ENCODE measurements around the gene UNC119B. TPM values are rescaled to one million over a fixed set of nuclear protein-coding genes. Genes with fewer than 3 reads are reported as not detected.

Gene UNC119B
- total RNA-seq, 1 experiment from 2014 or later: 51.5 TPM

DNA sequence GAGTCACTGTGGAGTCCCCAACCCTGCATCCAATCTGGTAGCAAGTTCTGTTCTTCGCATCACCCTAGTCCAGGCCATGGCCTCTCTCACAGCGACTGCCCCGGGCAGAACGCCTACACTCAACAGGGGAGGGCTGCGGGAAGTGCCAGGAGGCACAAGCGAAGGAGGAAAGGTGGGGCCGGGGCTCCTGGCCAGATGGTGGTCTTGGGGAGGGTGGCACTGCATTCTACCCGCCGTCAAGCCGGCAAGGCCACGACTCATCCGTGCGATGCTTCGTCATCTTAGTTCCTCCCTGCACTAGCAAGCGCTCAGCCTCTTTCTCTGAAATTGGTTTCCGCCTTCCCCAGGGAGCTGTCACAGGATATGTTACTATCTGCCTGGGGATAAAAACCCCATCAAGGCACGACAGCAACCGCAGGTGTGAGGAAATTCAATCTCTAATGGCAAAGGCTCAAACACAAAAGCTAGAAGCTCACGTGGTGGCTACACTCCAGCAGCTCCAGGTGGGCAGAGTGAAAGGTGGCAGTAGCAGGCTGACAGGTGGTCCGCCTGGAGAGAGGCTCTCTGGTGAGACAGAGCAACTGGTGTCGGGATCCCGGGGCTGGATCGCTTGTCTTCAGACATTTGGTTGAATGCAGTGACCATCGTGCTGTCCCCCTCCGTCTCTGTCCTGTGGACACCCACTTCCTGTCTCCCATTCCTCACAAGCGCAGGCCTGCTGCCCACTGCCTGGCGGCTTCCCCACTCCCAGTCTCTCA, 49.5 kb downstream of the UNC119B start:
- H3K4me1 Mint-ChIP-seq: peaks cover 19 to 20% of the 10 kb centered on the region in 2 experiments
- peaks cover 4 to 5% of the 10 kb centered on the region in 2 experiments; a peak in 3 of 5 replicates for H3K9me3 Mint-ChIP-seq
- H2BK20ac ChIP-seq (ENCODE audit: low read depth, low read length, poor library complexity, severe bottlenecking): no peak overlapping the region
- H4K8ac ChIP-seq (replicated peaks; ENCODE audit: insufficient read length, low read depth, low read length): no peak overlapping the region
- H3K9me3 ChIP-seq (ENCODE audit: control insufficient read depth, low read depth, low read length): no peaks in the 10 kb centered on the region
- H3K9ac ChIP-seq (ENCODE audit: extremely low read depth, insufficient read length, low read length): no peak overlapping the region
- H3K4me3 Mint-ChIP-seq: peak overlapping the region in 1 of 2 experiments; percentile 27; a peak in 1 of 5 replicates
- no peaks in the 10 kb centered on the region for H3K23me2 ChIP-seq (ENCODE audit: insufficient read length, low read depth, low read length, poor library complexity, severe bottlenecking)
- no peaks in the 10 kb centered on the region for H4K20me1 ChIP-seq (ENCODE audit: control insufficient read depth, insufficient read depth, insufficient read length)
- no peaks in the 10 kb centered on the region for H3K79me1 ChIP-seq (ENCODE audit: insufficient read depth, low read depth, low read length, poor library complexity, severe bottlenecking)
- peaks cover 2% of the 10 kb centered on the region; the same call in 1 of the 2 replicates for H3K4me1 ChIP-seq (ENCODE audit: insufficient read depth, low read length)
- no peak overlapping the region for H3K4me2 ChIP-seq (ENCODE audit: insufficient read depth, insufficient read length, low read length)
- H3K27me3 ChIP-seq (ENCODE audit: insufficient read depth, low read length): no peaks in the 10 kb centered on the region
- H2BK12ac ChIP-seq (ENCODE audit: insufficient read length, low read depth, low read length): no peak overlapping the region
- H3K79me2 ChIP-seq (ENCODE audit: insufficient read depth, low read length): no peaks in the 10 kb centered on the region
- H2AFZ ChIP-seq (ENCODE audit: low read length): no peak overlapping the region
- DNase-seq: no peak
- H3K56ac ChIP-seq (ENCODE audit: insufficient read length, low read depth, low read length): no peak overlapping the region
- no peak overlapping the region for H3K4ac ChIP-seq (ENCODE audit: low read depth, low read length)
- H3K14ac ChIP-seq (ENCODE audit: insufficient read depth, low read length): peak overlapping the region; percentile 63; the same call in 1 of the 2 replicates
- H3K27ac ChIP-seq (ENCODE audit: insufficient read length, low read depth, low read length): no peak overlapping the region
- H4K91ac ChIP-seq (ENCODE audit: insufficient read length, low read depth, low read length): no peak overlapping the region
- no peak overlapping the region for H3K23ac ChIP-seq (ENCODE audit: insufficient read length, low read depth, low read length)
- no peak overlapping the region for H3T11ph ChIP-seq (ENCODE audit: low read length)
- TF ChIP-seq, protein P1, sequence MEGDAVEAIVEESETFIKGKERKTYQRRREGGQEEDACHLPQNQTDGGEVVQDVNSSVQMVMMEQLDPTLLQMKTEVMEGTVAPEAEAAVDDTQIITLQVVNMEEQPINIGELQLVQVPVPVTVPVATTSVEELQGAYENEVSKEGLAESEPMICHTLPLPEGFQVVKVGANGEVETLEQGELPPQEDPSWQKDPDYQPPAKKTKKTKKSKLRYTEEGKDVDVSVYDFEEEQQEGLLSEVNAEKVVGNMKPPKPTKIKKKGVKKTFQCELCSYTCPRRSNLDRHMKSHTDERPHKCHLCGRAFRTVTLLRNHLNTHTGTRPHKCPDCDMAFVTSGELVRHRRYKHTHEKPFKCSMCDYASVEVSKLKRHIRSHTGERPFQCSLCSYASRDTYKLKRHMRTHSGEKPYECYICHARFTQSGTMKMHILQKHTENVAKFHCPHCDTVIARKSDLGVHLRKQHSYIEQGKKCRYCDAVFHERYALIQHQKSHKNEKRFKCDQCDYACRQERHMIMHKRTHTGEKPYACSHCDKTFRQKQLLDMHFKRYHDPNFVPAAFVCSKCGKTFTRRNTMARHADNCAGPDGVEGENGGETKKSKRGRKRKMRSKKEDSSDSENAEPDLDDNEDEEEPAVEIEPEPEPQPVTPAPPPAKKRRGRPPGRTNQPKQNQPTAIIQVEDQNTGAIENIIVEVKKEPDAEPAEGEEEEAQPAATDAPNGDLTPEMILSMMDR (conservative IDR thresholded peaks at IDR 0.05): no peak
- no CpG with 5 or more reads among the region's 27 CpGs for WGBS (ENCODE audit: extremely low coverage, insufficient read length, low lambda C conversion rate)
- H3K27ac Mint-ChIP-seq: peak overlapping the region in 2 of 3 experiments; percentile 35 to 61; a peak in 2 of 7 replicates
- H3K27me3 Mint-ChIP-seq (ENCODE audit: low read depth): no peaks in the 10 kb centered on the region
- no peak overlapping the region for H4K5ac ChIP-seq (ENCODE audit: insufficient read length, low read depth, low read length)
- no peak overlapping the region for H2BK5ac ChIP-seq (ENCODE audit: insufficient read length, low read length)
- no peak overlapping the region for H2BK15ac ChIP-seq (ENCODE audit: low read depth, low read length)
- H2BK120ac ChIP-seq (ENCODE audit: low read depth, low read length, poor library complexity, severe bottlenecking): no peak overlapping the region
- peaks cover 3 to 41% (median 10%) of the 10 kb centered on the region in 3 experiments; a peak in 6 of 7 replicates for H3K36me3 Mint-ChIP-seq (ENCODE audit: insufficient read depth in 1 of 3, low read depth in 3 of 3)
- no peak overlapping the region for H3K18ac ChIP-seq (ENCODE audit: insufficient read length, low read depth, low read length)
- H2AK5ac ChIP-seq (ENCODE audit: insufficient read length, low read length): no peak overlapping the region
